Adipose tissue (tissue), 3 donors: ENCODE data around the gene ZNF366. TPM values are rescaled to one million over a fixed set of nuclear protein-coding genes. Genes with fewer than 3 reads are reported as not detected.

Source experiments
- H3K27ac ChIP-seq: one replicate; pipeline ENCODE4 v1.5.1; 2013; ENCODE audit warnings: low read depth, low read length
- WGBS, 3 donors: extraction: QIAGEN DNeasy Blood & Tissue Kit; methylation state at CpG; one replicate each; pipeline ENCODE4 v1.1.7; 2013; 5-methylcytosine and 5-hydroxymethylcytosine counted together
- polyA plus RNA-seq, 3 donors: library from polyadenylated mRNA; stranded (reverse); fragments of 200-250 nt; gene quantifications; one replicate each; pipeline ENCODE4 v1.2.3, GENCODE V29; 2013
- donor health status: healthy with polysubstance abuse.
- donor health status: Bipolar disorder and iron deficiency.
- donor health status: healthy.

Gene ZNF366
- polyA plus RNA-seq, 3 donors = 0.82 to 3.3 (median 1.5) TPM

- 92 to 97% (median 95%) methylated on average over 8 of the region's 8 CpGs for WGBS, 3 donors
- no peak overlapping the region for H3K27ac ChIP-seq
Measured at GRCh38 chr5:72456391-72457074, 50.7 kb downstream of the ZNF366 start.

DNA sequence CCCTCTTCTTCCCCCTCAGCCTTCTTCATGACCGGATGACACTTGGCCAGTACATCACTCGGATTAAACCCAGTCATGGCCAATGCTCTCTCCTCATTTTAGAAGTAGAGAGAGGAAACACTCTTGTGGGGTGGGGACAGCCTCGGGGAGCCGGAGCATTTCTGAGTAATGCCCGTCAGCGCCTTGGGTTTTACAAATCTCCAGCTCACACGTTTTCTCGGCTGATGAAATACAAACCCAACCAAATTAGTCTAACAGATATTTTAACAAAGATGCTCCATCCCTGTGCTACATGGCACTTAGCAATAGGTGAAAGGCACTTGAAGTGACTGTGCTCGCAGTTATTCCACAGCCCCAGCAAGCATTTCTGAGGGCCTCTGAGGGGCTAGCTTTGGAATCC lies 51.7 kb downstream of the ZNF366 start:
- H3K27ac ChIP-seq = no peak overlapping the region
- 61 to 88% (median 75%) methylated on average over 9 of the region's 9 CpGs for WGBS, 3 donors

GRCh38 chr5:72454996-72455395 lies 52.2 kb downstream of the ZNF366 start:
- WGBS, 3 donors = 78 to 98% (median 89%) methylated on average over 2 of the region's 2 CpGs
- no peak overlapping the region for H3K27ac ChIP-seq

GRCh38 chr5:72453246-72453775 lies 53.9 kb downstream of the ZNF366 start:
- peak overlapping the region; percentile 55 for H3K27ac ChIP-seq
- 49 to 65% (median 59%) methylated on average over 4 of the region's 4 CpGs for WGBS, 3 donors

- WGBS, 3 donors = 8 to 34% (median 24%) methylated on average over 9 of the region's 9 CpGs
- H3K27ac ChIP-seq = peak overlapping the region; percentile 83
Measured at GRCh38 chr5:72452515-72453245, 54.5 kb downstream of the ZNF366 start.

GRCh38 chr5:72451741-72452505 lies 55.3 kb downstream of the ZNF366 start:
- peak overlapping the region; percentile 83 for H3K27ac ChIP-seq
- WGBS, 3 donors = 30 to 48% (median 32%) methylated on average over 13 of the region's 13 CpGs

DNA sequence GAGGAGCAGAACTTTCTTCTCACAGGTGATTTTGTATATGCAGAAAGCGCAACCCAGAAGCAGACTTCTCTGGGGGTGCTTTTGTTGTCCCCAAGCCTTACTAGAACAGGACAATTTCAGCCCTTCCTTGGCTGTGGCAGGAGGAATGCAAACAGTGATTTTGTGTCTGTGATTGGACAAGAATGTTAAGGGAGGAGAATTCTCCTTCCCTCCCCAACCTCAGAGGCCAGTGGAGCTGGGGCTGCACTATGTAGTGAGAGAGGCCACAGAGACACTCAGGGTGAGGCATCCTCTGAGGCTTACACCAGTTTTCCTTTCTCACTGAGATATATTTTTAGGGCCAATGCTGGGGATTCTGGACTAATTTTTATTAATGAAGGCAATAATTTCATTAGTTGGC lies 58.8 kb downstream of the ZNF366 start:
- whole genome bisulfite sequencing, 3 donors = 3 to 45% (median 4%) methylated on average over 1 of the region's 1 CpG
- no peak overlapping the region for H3K27ac ChIP-seq

DNA sequence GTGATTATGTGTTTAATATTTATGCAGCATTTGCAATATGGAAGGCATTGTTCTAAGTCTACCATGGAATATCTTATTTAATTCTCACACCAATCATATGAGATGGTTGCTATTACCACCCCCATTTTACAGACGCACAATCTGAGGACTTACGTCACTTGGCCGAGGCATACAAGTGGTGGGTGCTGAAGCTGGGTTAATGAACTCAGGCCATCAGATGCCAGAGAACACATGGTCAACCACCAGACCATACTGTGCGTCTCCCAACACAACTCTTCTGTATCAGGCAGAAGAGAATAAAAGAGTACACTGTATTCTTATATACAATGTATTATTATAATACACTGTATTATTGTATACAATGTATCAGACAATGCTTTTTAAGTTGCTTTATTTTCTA lies 59.5 kb downstream of the ZNF366 start:
- WGBS, 3 donors = 92 to 98% (median 97%) methylated on average over 4 of the region's 4 CpGs
- no peak overlapping the region for H3K27ac ChIP-seq

DNA sequence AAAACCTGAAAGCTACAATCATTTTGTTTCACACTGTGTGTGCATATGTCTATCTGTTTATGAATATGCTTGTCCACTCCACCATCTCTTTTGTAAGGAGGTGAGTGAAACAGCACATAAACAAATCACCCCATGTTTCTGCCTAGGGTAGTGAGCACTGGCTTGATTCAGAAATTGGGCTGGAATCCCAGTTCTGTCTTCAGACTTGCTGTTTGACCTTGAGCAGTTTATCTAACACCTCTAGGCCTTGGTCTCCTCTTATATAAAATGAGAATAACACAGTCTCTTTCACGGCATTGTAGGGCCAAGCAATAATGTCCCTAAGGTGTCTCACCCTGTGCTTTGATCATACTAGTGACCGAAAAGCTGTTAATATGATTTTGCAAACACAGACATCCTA lies 61.2 kb downstream of the ZNF366 start:
- 14 to 89% (median 79%) methylated on average over 2 of the region's 2 CpGs for WGBS, 3 donors
- H3K27ac ChIP-seq = no peak overlapping the region

- 80 to 83% (median 81%) methylated on average over 14 of the region's 14 CpGs for whole genome bisulfite sequencing, 3 donors
- no peak overlapping the region for H3K27ac ChIP-seq
Measured at GRCh38 chr5:72443883-72444282, 63.3 kb downstream of the ZNF366 start.

DNA sequence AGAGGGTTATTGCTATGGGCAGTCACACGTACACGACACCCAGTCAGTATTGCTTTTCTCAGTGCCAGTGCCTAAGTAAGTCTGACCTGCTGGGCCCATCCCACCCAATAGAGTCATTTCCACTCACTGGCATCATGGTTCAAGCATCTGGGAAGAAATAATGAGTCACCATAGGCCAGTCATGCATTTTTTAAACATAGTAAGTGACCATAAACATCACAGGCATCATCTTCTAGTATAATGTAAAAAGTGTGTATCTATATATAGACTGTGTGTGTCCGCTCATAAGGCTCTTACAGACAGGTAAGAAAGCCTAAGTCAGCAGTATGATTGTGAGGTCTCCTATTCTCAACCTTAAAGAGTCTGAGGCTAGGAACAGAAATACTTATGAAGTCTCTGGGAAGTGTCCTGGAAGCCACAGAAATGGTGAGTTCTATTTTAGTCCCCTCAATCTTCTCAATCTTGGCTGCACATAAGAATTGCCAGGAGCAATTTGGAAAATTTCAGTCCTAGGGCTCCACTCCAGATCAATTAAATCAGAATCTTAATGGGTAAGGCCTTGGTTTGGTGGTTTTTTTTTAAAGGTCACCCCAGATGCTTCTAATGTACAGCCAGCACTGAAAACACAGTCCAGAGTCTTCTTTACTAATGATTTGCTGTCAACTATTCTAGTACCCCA lies 65.2 kb downstream of the ZNF366 start:
- no peak overlapping the region for H3K27ac ChIP-seq
- 93 to 96% (median 95%) methylated on average over 3 of the region's 3 CpGs for WGBS, 3 donors

GRCh38 chr5:72441094-72441723 lies 66.0 kb downstream of the ZNF366 start:
- no peak overlapping the region for H3K27ac ChIP-seq
- 79 to 87% (median 85%) methylated on average over 4 of the region's 4 CpGs for WGBS, 3 donors

- H3K27ac ChIP-seq = no peak overlapping the region
- WGBS, 3 donors = 63 to 68% (median 66%) methylated on average over 1 of the region's 1 CpG
Measured at GRCh38 chr5:72440207-72440638, 67.0 kb downstream of the ZNF366 start.

- 84 to 91% (median 88%) methylated on average over 4 of the region's 4 CpGs for WGBS, 3 donors
- no peak overlapping the region for H3K27ac ChIP-seq
Measured at GRCh38 chr5:72439192-72439591, 68.0 kb downstream of the ZNF366 start.

- H3K27ac ChIP-seq = no peak overlapping the region
Measured at GRCh38 chr5:72438141-72438540, 69.1 kb downstream of the ZNF366 start.

DNA sequence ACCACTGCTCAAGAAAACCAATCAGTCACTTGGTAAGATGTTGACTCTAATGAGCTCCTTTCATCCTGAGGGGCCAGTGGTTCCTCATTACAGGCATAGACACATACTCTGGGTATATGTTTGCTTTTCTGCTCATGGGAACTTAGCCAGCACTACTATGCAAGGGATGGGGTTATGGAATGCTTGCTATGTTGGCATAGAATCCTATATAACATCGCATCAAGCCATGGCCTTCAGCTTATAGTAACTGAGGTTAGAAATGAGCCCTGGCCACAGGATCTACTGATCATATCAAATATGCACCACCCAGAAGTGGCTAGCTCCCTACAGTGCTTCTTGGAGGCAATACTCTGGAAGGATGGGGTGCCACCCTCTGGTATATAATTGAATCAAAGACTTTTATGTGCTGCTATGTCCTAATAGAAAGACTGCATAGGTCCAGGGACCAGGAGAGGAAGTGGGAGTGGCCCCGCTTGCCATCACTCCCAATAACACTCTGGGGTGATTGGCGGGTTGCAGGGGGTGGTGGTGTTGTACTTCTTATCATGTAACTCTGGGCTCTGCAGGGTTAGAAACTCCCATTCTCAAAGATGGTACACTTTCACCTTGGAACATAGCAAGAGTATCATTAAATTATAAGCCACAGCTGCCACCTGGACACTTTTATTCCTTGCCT lies 70.3 kb downstream of the ZNF366 start:
- 87 to 91% (median 90%) methylated on average over 3 of the region's 3 CpGs for WGBS, 3 donors
- no peak overlapping the region for H3K27ac ChIP-seq

More at GRCh38 chr5:72438141-72438540, 69.1 kb downstream of the ZNF366 start:
- WGBS, 3 donors = 85 to 90% (median 89%) methylated on average over 3 of the region's 3 CpGs

- WGBS, 3 donors = 58 to 69% (median 63%) methylated on average over 3 of the region's 3 CpGs
- H3K27ac ChIP-seq = no peak overlapping the region
Measured at GRCh38 chr5:72434781-72435437, 72.3 kb downstream of the ZNF366 start.
